Measurements from ENCODE around the gene CPED1.
"Not testable (repeated sequence)": the region's sequence is repeated elsewhere in the genome, so short reads cannot be mapped to it uniquely, and the experiment has no call there.

Gene CPED1

GRCh38 chr7:121042899-121043298, 54.4 kb downstream of the CPED1 start:
- no peak for DNase-seq

GRCh38 chr7:121043314-121044234, 55.1 kb downstream of the CPED1 start:
- DNase-seq, result no peak

GRCh38 chr7:121045090-121045489, 56.6 kb downstream of the CPED1 start:
- DNase-seq, result no peak

DNA sequence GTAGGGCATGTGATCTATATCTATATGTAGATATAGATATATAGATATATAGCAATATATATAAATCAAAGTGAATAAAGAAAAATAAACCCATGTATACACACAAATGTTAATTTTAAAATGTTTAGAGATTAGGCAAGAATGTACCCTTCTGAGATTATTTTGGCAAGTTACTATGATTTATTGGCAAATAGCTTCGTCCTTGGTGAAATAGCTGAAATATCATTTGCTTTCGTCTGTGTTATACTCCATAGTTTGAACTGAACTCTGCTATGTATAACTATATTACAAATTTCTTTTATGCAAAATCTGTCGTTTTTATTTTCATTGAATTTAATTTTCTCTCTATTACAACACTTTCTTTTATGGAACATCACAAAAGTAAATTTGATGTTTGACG, 57.5 kb downstream of the CPED1 start:
- no peak for DNase-seq

GRCh38 chr7:121046893-121047468, 58.5 kb downstream of the CPED1 start:
- DNase-seq, result no peak

- DNase-seq, result no peak
Observed at GRCh38 chr7:121048195-121048594, 59.7 kb downstream of the CPED1 start.

DNA sequence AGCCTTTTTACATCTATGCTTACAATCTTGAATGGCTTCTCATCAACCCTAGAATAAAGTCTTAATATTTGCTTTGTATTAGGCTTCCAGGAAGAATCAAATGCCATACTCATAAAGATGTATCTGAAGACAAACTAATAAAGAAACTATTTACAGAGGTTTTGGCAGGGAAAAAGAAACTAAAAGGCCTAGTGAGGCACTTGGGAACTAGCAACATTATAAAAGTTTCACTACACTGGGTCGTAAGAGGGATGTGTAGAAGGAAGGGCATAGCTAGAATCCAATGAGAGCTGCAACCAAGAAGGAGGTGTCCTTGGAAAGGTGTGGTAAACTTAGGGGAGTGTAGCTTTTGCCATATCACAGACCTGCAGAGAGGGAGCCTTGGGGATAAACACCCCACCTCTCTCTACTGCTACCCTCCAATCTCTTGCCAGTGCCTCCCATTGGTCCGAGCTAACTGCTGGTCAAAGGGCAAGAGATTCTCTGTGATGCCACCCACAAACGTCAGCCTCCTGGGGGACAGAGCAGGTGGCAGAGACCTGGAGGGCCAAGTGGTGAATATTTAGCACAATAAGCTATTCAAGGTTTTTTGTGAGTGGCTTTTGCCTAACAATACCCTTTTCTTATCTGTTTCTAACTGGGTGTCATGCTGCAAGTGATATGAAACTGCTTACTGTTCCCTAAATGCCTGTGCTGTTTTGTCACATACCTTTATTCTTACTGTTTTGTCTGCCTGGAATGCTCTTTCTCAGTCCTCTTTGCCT, 60.7 kb downstream of the CPED1 start:
- DNase-seq, result no peak

DNA sequence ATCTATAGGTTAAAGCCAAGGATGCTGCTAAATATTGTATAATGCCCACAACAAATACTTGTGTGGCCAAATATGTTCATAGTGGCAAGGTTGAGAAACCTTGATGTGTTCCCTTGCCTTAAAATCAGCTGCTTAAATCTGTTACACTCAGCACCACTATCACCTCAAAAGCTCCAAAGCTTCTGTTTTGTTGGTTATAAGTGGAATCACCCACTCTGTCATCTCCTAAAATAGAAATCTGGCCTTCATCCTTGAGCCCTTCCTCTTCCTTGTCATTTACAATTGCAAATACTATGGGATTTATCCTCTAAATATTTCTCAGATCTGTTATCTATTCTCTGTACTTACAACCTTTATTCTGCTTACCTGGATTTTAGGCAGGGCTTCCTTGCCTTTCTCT, 61.4 kb downstream of the CPED1 start:
- no peak for DNase-seq

DNA sequence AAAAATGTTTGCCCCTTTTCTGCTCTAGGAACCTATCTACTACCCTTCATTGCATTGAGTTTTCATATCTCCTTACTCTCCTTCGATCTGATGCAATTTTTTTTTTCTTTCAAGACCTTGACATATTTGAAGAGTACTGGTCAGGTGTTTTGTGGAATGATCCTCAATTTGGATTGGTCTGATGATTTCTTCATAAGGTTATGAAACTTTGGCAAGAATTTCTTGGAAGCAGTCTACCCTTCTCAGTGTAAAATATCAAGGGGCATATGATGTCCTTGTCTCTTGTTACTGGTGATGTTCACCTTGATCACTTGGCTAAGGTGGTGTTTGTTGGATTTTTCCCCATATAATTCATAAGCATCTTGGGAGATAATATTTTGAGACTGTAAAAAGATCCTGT, 64.7 kb downstream of the CPED1 start:
- DNase-seq, result no peak

DNA sequence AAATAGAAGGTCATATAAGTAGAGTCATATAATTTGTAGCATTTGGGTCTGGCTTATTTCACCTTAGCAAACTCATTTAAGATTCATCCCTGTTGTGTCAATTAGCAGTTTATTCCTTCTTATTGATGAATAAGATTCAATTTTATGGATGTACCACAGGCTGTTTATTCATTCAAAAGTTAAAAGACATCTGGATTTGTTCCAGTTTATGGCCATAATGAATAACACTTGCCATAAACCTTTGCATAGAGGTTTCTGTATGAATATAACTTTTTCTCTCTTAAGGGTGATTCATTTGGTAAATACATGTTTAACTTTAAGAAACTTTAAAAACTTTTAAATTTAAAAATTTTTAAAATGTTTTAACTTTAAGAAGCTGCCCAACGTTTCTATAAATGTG, 66.4 kb downstream of the CPED1 start:
- no peak for DNase-seq

DNA sequence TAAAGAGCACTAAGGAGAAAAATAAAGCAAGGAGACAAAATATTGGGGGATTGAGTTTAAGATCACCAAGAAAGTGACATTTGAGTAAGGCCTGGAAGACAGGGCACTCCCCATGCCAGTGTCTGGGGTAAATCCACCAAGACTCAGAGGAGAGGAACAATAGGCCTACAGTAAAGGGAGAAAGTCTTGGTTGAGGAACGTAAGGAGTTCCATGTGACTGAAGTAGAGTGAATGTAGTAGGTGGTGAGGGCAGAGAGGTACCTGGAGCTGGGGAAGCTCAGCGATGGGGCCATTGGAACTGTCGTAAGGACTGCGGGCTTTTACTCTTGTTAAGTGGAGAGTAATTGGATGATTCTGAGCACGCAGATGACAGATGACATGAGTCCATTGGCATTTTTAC, 69.4 kb downstream of the CPED1 start:
- DNase-seq, result no peak

DNA sequence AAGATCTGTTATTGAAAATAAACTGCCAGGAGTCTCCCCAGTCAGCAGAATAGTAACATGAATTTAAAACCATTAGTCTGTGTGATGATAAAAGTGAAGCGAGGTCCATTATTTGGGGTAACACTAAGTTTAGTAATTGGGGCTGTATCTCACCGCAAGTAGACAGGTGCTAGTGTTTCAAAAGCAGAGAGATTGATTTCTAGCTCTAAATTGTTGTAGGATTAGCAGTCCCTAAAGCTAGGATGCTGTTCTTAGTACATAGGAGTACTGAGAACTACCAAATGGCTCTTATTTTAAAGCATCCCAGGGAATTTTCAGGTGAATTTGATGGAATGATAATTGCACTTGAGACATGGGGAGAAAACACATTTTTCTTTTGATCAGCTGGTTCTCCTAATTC, 70.5 kb downstream of the CPED1 start:
- DNase-seq, result no peak

GRCh38 chr7:121059979-121060509, 71.5 kb downstream of the CPED1 start:
- DNase-seq, result not testable (repeated sequence)

DNA sequence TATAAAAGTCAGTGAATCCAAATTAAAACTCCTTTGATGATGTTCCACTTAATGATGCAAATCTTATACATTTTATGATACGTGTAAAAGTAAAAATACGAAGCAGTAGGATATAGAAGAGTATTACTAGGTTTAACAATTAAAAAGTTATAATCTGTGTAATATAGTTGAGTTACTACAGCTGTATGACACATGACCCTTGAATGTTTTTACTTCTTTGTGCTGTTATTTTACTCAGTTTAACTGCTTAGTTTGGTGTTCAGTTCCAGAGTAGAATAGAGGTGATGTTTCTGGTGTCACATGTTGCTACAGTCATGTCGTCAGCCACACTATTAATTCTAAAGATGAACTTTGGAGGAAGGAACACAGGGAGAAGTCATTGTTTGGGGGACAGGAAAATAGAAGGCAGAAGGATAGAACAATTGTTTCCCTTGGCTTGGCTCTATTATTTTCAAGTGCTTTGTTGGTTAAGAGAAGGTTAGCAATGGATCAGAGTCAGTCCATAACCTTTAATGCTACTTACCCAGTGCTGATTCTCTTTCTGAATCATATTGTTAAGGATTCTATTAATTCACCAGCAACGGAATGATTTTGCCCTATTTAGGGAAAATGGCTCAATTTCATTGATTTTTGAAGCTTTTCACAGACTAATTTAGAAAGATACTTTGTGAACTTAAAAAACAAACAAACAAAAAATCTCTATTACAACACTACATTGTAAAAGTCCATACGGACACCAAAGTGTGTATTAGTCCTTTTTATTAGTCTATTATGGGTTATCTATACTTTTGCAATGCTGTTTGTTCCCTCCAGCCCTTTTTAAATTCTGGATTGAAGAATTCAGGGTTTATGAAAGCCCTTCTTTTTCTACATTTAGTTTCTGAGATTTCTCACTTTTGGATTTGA, 73.4 kb downstream of the CPED1 start:
- DNase-seq, result no peak

DNA sequence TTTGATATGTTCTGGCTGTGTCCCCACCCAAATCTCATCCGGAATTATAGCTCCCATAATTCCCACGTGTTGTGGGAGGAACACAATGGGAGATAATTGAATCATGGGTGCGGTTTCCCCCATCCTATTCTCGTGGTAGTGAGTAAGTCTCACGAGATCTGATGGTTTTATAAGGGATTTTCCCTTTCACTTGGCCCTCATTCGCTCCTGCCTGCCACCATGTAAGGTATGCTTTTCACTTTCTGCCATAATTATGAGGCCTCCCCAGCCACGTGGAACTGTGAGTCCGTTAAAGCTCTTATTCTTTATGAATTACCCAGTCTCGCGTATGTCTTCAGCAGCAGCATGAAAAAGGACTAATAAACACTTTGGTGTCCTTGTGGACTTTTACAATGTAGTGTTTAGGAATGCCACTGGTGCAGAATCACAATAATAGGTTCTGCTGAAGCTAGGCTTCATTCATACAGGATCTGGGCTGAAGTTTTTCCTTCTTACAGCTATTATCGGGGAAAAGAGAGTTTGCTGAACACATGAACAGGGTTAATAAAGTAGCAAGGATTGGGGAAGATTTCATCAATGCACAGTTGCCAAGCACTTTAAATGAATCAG, 74.3 kb downstream of the CPED1 start:
- DNase-seq, result no peak

GRCh38 chr7:121067717-121068116, 79.2 kb downstream of the CPED1 start:
- not testable (repeated sequence) for DNase-seq

- no peak for DNase-seq
Observed at GRCh38 chr7:121069346-121070100, 81.0 kb downstream of the CPED1 start.

- DNase-seq, result no peak
Observed at GRCh38 chr7:121071132-121071531, 82.6 kb downstream of the CPED1 start.

GRCh38 chr7:121071662-121072061, 83.2 kb downstream of the CPED1 start:
- no peak for DNase-seq

DNA sequence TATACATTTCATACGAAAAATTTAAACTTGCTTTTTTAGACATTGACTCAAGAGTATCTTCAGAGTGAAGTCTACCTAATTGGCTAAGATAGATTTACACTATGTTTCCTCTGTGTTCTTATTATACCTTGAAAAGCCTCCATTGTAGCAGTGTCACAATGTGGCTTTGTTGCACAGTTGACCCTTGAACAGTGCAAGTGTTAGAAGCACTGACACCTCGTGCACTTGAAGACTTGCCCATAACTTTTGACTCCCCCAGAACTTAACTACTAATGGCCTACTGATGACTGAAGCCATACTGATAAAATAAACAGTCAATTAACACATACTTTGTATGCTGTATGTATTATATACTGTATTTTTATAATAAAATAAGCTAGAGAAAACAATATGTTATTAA, 84.3 kb downstream of the CPED1 start:
- DNase-seq, result no peak

DNA sequence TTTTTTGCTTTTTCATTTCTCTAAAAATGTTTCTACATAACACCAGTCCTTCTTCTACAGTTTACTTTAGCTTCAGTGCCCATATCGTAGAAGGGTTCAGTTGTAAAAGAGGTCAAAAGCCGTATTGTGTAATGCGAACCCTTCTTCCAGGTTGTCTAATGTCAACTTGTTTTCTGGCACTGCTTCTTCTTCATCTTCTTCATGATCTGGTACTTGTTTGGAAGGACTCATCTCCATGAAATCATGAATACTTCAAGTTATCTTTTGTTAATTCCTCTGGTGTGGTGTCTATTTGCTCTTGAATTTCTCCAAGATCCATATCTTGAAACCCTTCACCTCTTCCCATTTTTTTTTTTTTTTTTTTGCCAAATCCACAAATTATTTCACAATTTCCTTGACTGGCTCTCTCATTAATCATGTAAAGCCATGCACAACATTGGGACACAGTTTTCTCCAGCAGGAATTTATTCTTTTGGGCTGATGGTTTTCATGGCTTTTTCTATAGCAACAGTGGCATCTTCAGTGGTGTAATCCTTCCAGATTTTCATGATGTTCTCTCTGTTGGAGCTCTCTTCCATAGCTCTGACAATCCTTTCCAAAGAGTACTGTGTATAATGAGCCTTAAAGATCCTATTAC, 85.1 kb downstream of the CPED1 start:
- DNase-seq, result no peak

Data from NCI-H187 treated with DMSO at 0.1 percent for 48 hours (cell line).